ENCODE measurements around the gene CFL1.

Gene CFL1

DNA sequence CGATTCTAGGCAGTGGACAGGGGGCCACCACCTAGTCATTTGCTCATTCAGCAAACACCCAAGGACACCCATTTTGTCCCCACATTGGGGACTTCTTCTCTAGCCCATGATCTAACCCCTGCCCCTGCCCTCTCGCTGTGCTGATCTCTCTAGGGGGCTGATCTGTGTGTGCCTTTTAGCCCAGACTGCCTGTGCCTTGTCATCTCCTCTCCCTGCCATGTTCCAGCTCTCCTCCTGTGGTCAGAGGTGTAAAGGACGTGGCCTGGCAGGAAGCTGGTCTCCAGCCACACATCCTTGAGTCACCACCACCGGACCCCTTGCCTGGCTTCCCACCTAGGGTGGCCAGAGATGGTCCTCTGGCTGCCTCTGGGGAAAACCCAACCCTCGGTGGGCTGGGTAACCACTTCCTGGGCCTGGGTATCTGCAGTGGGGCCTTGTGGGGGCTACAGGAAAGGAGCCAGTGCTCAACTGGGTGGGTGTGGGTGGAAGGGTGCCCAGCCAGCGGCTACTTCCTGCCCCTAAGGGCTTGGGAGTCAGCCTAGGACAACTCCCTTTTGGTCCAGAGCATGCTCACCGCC lies 23.0 kb upstream of the CFL1 start:
- Histone ChIP-seq H3K4me1 (ENCODE audit: control insufficient read depth in 5 of 5, insufficient read depth in 5 of 5, low read length in 5 of 5) (peaks cover 0 to 4% (median 0%) of the 10 kb centered on the region in 5 donors), H3K27me3 (ENCODE audit: control insufficient read depth in 5 of 5, insufficient read depth in 4 of 5, low read length in 5 of 5) (no peaks in the 10 kb centered on the region), H3K9ac (ENCODE audit: low read length in 5 of 5) (peak overlapping the region in 1 of 5 donors; percentile 23), H3K36me3 (ENCODE audit: control insufficient read depth in 5 of 5, insufficient read depth in 5 of 5, low read length in 5 of 5) (peaks cover 0 to 36% (median 26%) of the 10 kb centered on the region in 5 donors), H3K9me3 (ENCODE audit: control insufficient read depth in 5 of 5, low read length in 5 of 5) (no peaks in the 10 kb centered on the region), H3K4me3 (ENCODE audit: low read depth in 1 of 5, low read length in 5 of 5) (no peak overlapping the region), H3K27ac (ENCODE audit: low read depth, low read length) (no peak overlapping the region)

DNA sequence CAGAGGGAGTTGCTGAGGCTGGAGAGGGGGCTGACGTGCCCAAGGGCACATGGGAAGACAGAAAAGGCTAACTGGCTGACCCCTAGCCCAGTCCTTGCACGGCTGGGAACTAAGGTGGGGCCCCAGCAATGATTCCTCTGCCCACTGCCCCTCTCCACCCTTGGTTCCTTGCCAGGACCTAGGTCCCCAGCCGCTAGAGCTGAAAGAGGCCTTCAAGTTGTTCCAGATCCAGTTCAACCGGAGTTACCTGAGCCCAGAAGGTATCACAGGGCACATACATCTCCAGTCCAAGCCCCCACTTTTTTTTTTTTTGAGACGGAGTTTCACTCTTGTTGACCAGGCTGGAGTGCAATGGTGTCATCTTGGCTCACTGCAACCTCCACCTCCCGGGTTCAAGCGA lies 22.0 kb upstream of the CFL1 start:
- peaks cover 0 to 4% (median 0%) of the 10 kb centered on the region in 5 donors for H3K4me1 ChIP-seq (ENCODE audit: control insufficient read depth in 5 of 5, insufficient read depth in 5 of 5, low read length in 5 of 5)
- no peak overlapping the region for H3K4me3 ChIP-seq (ENCODE audit: low read depth in 1 of 5, low read length in 5 of 5)
- H3K9ac ChIP-seq (ENCODE audit: low read length in 5 of 5), result no peak overlapping the region
- H3K36me3 ChIP-seq (ENCODE audit: control insufficient read depth in 5 of 5, insufficient read depth in 5 of 5, low read length in 5 of 5), result peaks cover 0 to 27% (median 24%) of the 10 kb centered on the region in 5 donors
- no peaks in the 10 kb centered on the region for H3K9me3 ChIP-seq (ENCODE audit: control insufficient read depth in 5 of 5, low read length in 5 of 5)
- H3K27me3 ChIP-seq (ENCODE audit: control insufficient read depth in 5 of 5, insufficient read depth in 4 of 5, low read length in 5 of 5), result no peaks in the 10 kb centered on the region
- no peak overlapping the region for H3K27ac ChIP-seq (ENCODE audit: low read depth, low read length)

DNA sequence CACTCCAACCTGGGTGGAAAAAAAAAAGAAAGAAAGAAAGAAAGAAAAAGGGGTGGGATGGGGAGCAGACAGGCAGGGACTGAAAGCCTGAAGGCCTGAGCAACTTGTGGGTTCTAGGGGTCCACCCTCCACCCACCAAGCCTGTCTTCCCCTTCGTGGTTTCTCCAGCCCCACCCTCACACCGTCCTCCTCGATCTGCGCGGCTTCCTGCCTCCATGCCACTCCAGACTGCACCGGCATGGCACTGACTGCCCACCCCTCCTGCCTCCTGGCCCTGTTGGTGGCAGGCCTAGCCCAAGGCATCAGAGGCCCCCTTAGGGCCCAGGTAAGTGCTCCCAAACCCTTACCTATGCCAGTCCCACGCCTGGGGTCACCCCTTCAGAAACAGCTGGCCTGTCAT lies 21.6 kb upstream of the CFL1 start, which contains the start of gene CTSW:
Gene CTSW (plus strand): TSS at position 221 of the 400 bp plus-strand sequence. CDS start 18 bp downstream, at position 239.
- no peaks in the 10 kb centered on the region for H3K9me3 ChIP-seq (ENCODE audit: control insufficient read depth in 5 of 5, low read length in 5 of 5)
- H3K27me3 ChIP-seq (ENCODE audit: control insufficient read depth in 5 of 5, insufficient read depth in 4 of 5, low read length in 5 of 5), result no peaks in the 10 kb centered on the region
- no peak within 1 kb of the TSS for H3K4me3 ChIP-seq (ENCODE audit: low read depth in 1 of 5, low read length in 5 of 5)
- no peaks in the 10 kb centered on the region for H3K4me1 ChIP-seq (ENCODE audit: control insufficient read depth in 5 of 5, insufficient read depth in 5 of 5, low read length in 5 of 5)
- H3K9ac ChIP-seq (ENCODE audit: low read length in 5 of 5), result no peak within 1 kb of the TSS
- H3K27ac ChIP-seq (ENCODE audit: low read depth, low read length), result no peak within 1 kb of the TSS
- peaks cover 0 to 24% (median 21%) of the 10 kb centered on the region in 5 donors for H3K36me3 ChIP-seq (ENCODE audit: control insufficient read depth in 5 of 5, insufficient read depth in 5 of 5, low read length in 5 of 5)

DNA sequence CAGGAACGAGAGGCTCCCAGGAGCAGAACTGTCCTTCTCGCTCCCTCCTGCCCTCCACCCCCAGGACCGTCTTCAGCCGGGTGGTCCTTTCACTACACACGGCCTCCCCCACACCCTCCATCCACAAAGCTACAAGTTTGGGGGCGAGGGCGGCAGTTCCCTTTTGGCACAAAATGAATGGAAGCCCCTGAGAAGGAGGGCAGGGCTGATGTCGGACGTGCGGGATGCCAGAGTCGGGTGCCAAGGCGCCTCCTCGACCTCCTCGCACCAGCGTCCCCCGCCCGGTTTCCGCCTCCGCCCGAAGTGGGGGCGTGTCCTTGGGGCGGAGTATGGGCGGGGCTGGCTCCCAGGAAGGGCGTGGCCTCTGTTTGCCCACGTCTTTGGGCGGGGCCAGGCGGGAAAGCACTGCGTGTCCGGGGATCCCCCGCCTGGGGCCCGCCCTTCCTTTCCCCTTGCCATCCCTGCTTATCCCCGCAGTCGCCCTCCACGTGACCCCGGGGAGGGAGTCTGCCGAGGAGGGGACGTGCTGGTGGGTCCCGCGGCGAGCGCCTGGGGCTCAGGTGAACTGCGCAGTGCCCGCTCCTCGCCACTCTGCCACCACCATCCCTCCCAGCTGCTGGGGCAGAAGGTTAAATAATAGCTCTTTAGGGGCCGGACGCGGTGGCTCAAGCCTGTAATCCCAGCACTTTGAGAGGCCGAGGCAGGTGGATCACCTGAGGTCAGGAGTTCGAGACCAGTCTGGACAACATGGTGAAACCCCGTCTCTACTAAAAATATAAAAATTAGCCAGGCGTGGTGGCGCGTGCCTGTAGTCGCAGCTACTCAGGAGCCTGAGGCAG lies 15.6 kb upstream of the CFL1 start:
- H3K36me3 ChIP-seq (ENCODE audit: control insufficient read depth in 5 of 5, insufficient read depth in 5 of 5, low read length in 5 of 5), result peaks cover 0 to 15% (median 9%) of the 10 kb centered on the region in 5 donors
- peaks cover 8 to 40% (median 34%) of the 10 kb centered on the region in 5 donors for H3K4me1 ChIP-seq (ENCODE audit: control insufficient read depth in 5 of 5, insufficient read depth in 5 of 5, low read length in 5 of 5)
- peak overlapping the region; percentile 70 to 85 (median 76) for H3K4me3 ChIP-seq (ENCODE audit: low read depth in 1 of 5, low read length in 5 of 5)
- H3K9me3 ChIP-seq (ENCODE audit: control insufficient read depth in 5 of 5, low read length in 5 of 5), result no peaks in the 10 kb centered on the region
- H3K27me3 ChIP-seq (ENCODE audit: control insufficient read depth in 5 of 5, insufficient read depth in 4 of 5, low read length in 5 of 5), result no peaks in the 10 kb centered on the region
- H3K9ac ChIP-seq (ENCODE audit: low read length in 5 of 5), result peak overlapping the region in 4 of 5 donors; percentile 61 to 82 (median 74)
- H3K27ac ChIP-seq (ENCODE audit: low read depth, low read length), result peak overlapping the region; percentile 62

DNA sequence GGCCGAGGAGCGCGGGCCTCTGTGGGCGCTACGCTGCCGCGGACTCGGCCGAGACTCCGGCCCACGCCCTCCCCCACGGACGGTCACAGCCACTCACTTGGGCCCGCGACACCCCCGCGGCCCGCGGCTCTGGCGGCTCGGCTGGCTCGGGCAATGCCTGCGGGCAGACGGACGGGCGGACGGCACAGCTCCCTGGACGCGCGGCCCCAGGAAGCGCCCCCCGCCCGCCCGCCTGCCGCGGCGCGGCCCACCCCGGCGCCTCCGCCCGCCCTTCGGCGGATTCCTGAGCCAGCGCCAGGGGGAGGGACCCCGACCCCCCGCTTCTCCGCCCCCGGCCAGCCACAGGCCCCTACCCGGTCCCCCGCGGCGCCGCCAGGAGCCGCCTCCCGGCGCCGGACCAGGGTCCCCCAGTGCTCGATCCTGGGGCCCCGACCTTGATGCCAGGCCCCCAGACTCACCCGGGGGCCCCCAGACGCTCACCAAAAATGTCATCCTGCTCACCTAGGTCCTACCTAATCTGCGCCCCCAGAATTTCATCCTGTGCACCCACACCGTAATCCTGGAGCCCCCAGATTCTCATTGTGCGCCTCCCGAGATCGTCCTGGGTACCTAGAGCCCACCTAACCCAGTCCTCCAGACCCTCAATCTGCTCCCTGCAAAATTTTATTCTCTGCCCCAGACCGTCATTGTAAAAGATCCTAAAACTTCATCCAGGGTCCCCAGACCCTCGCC lies 14.8 kb upstream of the CFL1 start, which contains the start of gene EFEMP2:
Gene EFEMP2 (minus strand): TSS at position 215 of the 732 bp plus-strand sequence. CDS start 446 bp downstream, outside the sequence.
- Histone ChIP-seq H3K9ac (ENCODE audit: low read length in 5 of 5) (peak within 1 kb of the TSS; percentile 68 to 86 (median 76)), H3K27ac (ENCODE audit: low read depth, low read length) (peak within 1 kb of the TSS; percentile 88)

DNA sequence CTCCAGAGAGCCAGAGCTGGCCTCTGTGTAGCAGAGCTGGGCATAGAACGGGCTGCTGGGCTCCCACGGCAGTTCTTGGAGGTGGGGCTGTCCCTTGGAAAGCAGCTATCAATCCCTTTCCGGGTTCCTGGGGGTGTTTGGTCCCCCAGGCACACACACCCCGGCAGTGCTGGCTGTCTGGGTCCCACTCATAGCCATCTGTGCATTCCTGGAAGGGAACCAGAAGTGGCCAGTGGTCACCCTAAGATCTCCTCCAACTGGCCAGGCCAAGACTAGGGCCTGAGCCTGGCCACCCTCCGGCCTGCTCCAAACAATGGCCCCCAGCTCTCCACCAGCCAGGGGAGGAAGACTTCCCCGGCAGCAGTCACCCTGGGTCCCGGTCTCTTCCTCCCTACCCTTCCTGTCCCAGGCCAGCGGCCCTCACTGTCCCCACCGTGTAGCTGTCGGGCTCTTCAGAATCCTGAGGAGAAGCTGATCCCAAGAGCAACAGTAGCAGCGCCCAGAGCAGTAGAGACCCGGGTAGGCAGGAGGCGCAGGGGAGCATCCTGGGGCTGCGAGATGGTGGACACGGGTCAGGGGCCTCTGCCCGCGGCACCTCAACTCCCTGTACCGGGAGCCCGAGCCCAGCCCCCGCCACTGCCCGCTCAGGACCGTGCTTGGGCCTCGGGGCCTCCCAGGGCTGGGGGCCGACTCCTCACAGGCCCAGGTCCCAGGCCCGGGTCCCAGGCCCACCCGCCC lies 14.0 kb upstream of the CFL1 start:
- peak overlapping the region; percentile 64 to 76 (median 65) for H3K4me3 ChIP-seq (ENCODE audit: low read depth in 1 of 5, low read length in 5 of 5)
- H3K36me3 ChIP-seq (ENCODE audit: control insufficient read depth in 5 of 5, insufficient read depth in 5 of 5, low read length in 5 of 5), result peaks cover 0 to 30% (median 22%) of the 10 kb centered on the region in 5 donors
- H3K9ac ChIP-seq (ENCODE audit: low read length in 5 of 5), result peak overlapping the region; percentile 68 to 86 (median 76)
- H3K27me3 ChIP-seq (ENCODE audit: control insufficient read depth in 5 of 5, insufficient read depth in 4 of 5, low read length in 5 of 5), result no peaks in the 10 kb centered on the region
- H3K27ac ChIP-seq (ENCODE audit: low read depth, low read length), result peak overlapping the region; percentile 88
- peaks cover 8 to 40% (median 34%) of the 10 kb centered on the region in 5 donors for H3K4me1 ChIP-seq (ENCODE audit: control insufficient read depth in 5 of 5, insufficient read depth in 5 of 5, low read length in 5 of 5)
- H3K9me3 ChIP-seq (ENCODE audit: control insufficient read depth in 5 of 5, low read length in 5 of 5), result no peaks in the 10 kb centered on the region

More for the DNA sequence above, 14.8 kb upstream of the CFL1 start, which contains the start of gene EFEMP2:
- peaks cover 0 to 23% (median 17%) of the 10 kb centered on the region in 5 donors for H3K36me3 ChIP-seq (ENCODE audit: control insufficient read depth in 5 of 5, insufficient read depth in 5 of 5, low read length in 5 of 5)
- H3K27me3 ChIP-seq (ENCODE audit: control insufficient read depth in 5 of 5, insufficient read depth in 4 of 5, low read length in 5 of 5), result no peaks in the 10 kb centered on the region
- no peaks in the 10 kb centered on the region for H3K9me3 ChIP-seq (ENCODE audit: control insufficient read depth in 5 of 5, low read length in 5 of 5)
- H3K4me1 ChIP-seq (ENCODE audit: control insufficient read depth in 5 of 5, insufficient read depth in 5 of 5, low read length in 5 of 5), result peaks cover 8 to 40% (median 34%) of the 10 kb centered on the region in 5 donors
- H3K4me3 ChIP-seq (ENCODE audit: low read depth in 1 of 5, low read length in 5 of 5), result peak within 1 kb of the TSS; percentile 70 to 85 (median 76)

DNA sequence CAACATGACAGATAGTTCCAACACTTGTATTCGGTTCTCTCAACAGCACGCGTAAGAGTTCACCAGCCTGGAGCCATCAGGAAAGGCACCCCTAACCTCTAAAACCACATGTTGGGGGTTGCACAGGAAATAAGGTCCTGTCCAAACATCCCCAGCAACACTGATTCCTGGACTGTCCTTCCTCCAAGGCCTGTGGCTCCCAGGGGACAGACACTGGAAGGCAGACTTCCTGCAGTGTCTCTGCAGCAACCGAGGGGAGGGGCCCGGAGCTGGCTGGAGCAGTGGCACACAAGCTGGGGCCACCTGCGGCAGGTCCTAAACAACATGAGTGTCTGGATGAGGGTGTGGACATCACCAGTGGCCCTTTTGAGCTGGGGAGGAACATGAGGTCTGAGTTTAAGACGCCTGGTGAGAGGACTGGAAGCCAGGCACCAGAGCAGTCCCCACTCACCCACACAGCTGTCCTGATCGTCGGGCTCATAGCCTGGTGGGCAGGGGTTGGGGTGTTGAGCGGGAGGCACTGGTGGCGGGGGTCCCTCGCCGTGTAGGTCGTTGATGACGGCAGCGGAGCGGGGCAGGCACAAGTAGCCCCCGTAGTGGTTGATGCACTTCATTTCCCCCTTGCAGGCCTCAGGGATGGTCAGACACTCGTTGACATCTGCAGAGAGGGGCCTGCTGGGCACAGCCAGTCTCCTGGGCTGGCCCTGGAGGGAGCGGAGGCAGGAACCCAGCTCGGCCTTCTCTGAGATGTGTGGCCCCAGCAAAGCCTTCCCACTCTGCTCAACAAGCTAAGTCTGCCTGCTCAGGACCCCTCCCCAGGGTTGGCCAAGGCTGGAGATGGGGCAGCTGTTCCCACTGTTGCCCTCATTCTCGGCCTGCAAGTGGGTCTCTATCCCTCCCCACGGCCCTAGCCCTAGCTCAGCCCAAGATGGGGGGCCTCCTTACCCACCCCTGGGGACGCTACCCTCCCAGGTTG lies 13.0 kb upstream of the CFL1 start:
- H3K9me3 ChIP-seq (ENCODE audit: control insufficient read depth in 5 of 5, low read length in 5 of 5), result no peaks in the 10 kb centered on the region
- peak overlapping the region; percentile 26 to 86 (median 76) for H3K9ac ChIP-seq (ENCODE audit: low read length in 5 of 5)
- no peaks in the 10 kb centered on the region for H3K27me3 ChIP-seq (ENCODE audit: control insufficient read depth in 5 of 5, insufficient read depth in 4 of 5, low read length in 5 of 5)
- H3K27ac ChIP-seq (ENCODE audit: low read depth, low read length), result peak overlapping the region; percentile 88
- peak overlapping the region; percentile 64 to 76 (median 65) for H3K4me3 ChIP-seq (ENCODE audit: low read depth in 1 of 5, low read length in 5 of 5)
- H3K4me1 ChIP-seq (ENCODE audit: control insufficient read depth in 5 of 5, insufficient read depth in 5 of 5, low read length in 5 of 5), result peaks cover 8 to 40% (median 34%) of the 10 kb centered on the region in 5 donors
- peaks cover 0 to 38% (median 32%) of the 10 kb centered on the region in 5 donors for H3K36me3 ChIP-seq (ENCODE audit: control insufficient read depth in 5 of 5, insufficient read depth in 5 of 5, low read length in 5 of 5)

DNA sequence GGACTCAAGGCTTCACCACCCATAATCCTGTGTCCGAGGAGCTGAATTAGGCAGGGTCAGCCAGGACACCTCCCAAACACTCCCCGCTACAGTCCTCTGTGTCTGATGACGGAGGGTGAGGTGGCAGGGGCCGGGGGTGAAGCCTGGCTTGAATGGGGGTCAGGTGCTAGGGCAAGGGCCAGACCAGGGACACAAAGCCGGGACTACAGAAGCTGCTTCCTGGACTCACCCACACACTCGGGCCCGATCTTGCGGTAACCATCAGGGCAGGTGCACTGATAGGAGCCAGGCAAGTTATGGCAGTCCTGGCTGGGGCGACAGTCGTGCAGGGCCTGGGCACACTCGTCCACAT lies 12.3 kb upstream of the CFL1 start:
- H3K9me3 ChIP-seq (ENCODE audit: control insufficient read depth in 5 of 5, low read length in 5 of 5), result no peaks in the 10 kb centered on the region
- H3K27ac ChIP-seq (ENCODE audit: low read depth, low read length), result no peak overlapping the region
- H3K4me1 ChIP-seq (ENCODE audit: control insufficient read depth in 5 of 5, insufficient read depth in 5 of 5, low read length in 5 of 5), result peaks cover 8 to 40% (median 34%) of the 10 kb centered on the region in 5 donors
- H3K36me3 ChIP-seq (ENCODE audit: control insufficient read depth in 5 of 5, insufficient read depth in 5 of 5, low read length in 5 of 5), result peaks cover 0 to 45% (median 39%) of the 10 kb centered on the region in 5 donors
- peak overlapping the region in 1 of 5 donors; percentile 12 for H3K4me3 ChIP-seq (ENCODE audit: low read depth in 1 of 5, low read length in 5 of 5)
- no peak overlapping the region for H3K9ac ChIP-seq (ENCODE audit: low read length in 5 of 5)
- H3K27me3 ChIP-seq (ENCODE audit: control insufficient read depth in 5 of 5, insufficient read depth in 4 of 5, low read length in 5 of 5), result no peaks in the 10 kb centered on the region
